Duodenal mucosa (tissue), 2 donors: ENCODE measurements around the gene CIPC.
A peak's percentile ranks its signal among the peaks of the same experiment; 100 is the strongest.

ENCODE experiments used
- H3K27ac ChIP-seq: one replicate; pipeline ENCODE4 v1.7.0; 2013; ENCODE audit warnings: low read depth, low read length
- H3K27me3 ChIP-seq, 2 donors: one replicate each; pipeline ENCODE4 v1.7.0; 2013; ENCODE audit warnings: low read length in 2 of 2, control low read depth in 1 of 2; ENCODE audit not compliant: insufficient read depth in 2 of 2, control insufficient read depth in 1 of 2
- H3K36me3 ChIP-seq, 2 donors: one replicate each; pipeline ENCODE4 v1.7.0; 2013; ENCODE audit warnings: low read length in 2 of 2, control low read depth in 1 of 2; ENCODE audit not compliant: insufficient read depth in 2 of 2, control insufficient read depth in 1 of 2
- H3K4me1 ChIP-seq, 2 donors: one replicate each; pipeline ENCODE4 v1.7.0; 2013; ENCODE audit warnings: low read length in 2 of 2, control low read depth in 1 of 2; ENCODE audit not compliant: insufficient read depth in 2 of 2, control insufficient read depth in 1 of 2
- H3K4me3 ChIP-seq, 2 donors: one replicate each; pipeline ENCODE4 v1.7.0; 2013; ENCODE audit warnings: low read length in 2 of 2, low read depth in 1 of 2
- H3K9ac ChIP-seq, 2 donors: one replicate each; pipeline ENCODE4 v1.7.0; 2013; ENCODE audit warnings: low read length in 2 of 2, low read depth in 1 of 2
- H3K9me3 ChIP-seq, 2 donors: one replicate each; pipeline ENCODE4 v1.7.0; 2013; ENCODE audit warnings: low read length in 2 of 2, control low read depth in 1 of 2; ENCODE audit not compliant: control insufficient read depth in 1 of 2

Gene CIPC

DNA sequence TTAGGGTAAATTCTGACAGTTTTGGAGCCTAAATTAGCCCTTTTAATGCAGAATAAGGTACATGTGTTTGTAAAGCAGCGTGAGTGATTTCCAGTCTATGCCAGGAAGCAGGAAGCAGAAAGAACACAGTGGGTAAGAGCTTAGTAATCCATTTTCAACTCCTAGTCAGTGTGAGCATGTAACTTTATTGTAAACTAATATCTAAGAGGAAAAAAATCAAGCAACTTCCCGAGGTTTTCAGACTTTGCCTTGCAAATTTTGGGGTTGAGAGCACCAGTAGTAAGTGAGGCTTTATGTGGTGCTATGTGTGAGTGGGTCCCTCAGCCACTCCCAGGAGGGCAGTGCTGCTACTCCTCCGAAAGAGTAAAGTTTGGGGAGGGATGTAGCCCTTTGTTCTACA, 2.9 kb downstream of the CIPC start:
- Histone ChIP-seq H3K27ac (no peak overlapping the region), H3K4me1 (peaks cover 43 to 47% of the 10 kb centered on the region in 2 donors), H3K27me3 (no peaks in the 10 kb centered on the region), H3K9me3 (no peaks in the 10 kb centered on the region), H3K4me3 (no peak overlapping the region), H3K36me3 (peaks cover 0 to 6% of the 10 kb centered on the region in 2 donors), H3K9ac (peak overlapping the region in 1 of 2 donors; percentile 4)

- H3K9ac ChIP-seq: no peak overlapping the region
- H3K27me3 ChIP-seq: no peaks in the 10 kb centered on the region
- no peaks in the 10 kb centered on the region for H3K9me3 ChIP-seq
- peaks cover 32 to 40% of the 10 kb centered on the region in 2 donors for H3K4me1 ChIP-seq
- H3K27ac ChIP-seq: no peak overlapping the region
- no peak overlapping the region for H3K4me3 ChIP-seq
- H3K36me3 ChIP-seq: peaks cover 9 to 17% of the 10 kb centered on the region in 2 donors
Observed at GRCh38 chr14:77102154-77102553, 4.1 kb downstream of the CIPC start.

GRCh38 chr14:77103475-77103874, 5.4 kb downstream of the CIPC start:
- peaks cover 31 to 38% of the 10 kb centered on the region in 2 donors for H3K4me1 ChIP-seq
- no peaks in the 10 kb centered on the region for H3K27me3 ChIP-seq
- H3K27ac ChIP-seq: no peak overlapping the region
- no peak overlapping the region for H3K9ac ChIP-seq
- H3K36me3 ChIP-seq: peaks cover 17 to 30% of the 10 kb centered on the region in 2 donors
- no peak overlapping the region for H3K4me3 ChIP-seq
- no peaks in the 10 kb centered on the region for H3K9me3 ChIP-seq

DNA sequence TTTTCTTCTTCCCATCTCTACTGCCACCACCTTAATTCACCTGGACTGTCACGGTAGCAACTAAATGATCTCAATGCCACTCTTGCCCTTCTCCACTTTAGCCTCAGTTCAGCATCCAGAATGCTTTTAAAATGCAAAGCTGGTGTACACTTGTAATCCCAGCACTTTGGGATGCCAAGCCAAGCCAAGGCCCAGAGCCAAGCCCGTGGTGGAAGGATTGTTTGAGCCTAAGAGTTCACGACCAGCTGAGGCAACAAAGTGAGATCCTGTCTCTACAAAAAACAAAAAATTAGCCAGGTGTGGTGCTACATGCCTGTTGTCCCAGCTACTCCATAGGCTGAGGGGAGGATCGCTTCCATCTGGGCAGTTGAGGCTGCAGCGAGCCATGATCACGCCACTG, 5.9 kb downstream of the CIPC start:
- Histone ChIP-seq H3K27ac (no peak overlapping the region), H3K36me3 (peaks cover 17 to 35% of the 10 kb centered on the region in 2 donors), H3K9ac (no peak overlapping the region), H3K4me3 (no peak overlapping the region), H3K27me3 (no peaks in the 10 kb centered on the region), H3K9me3 (no peaks in the 10 kb centered on the region), H3K4me1 (peaks cover 29 to 33% of the 10 kb centered on the region in 2 donors)

- Histone ChIP-seq H3K27ac (no peak overlapping the region), H3K4me1 (peaks cover 25 to 30% of the 10 kb centered on the region in 2 donors), H3K9me3 (no peaks in the 10 kb centered on the region), H3K36me3 (peaks cover 17 to 38% of the 10 kb centered on the region in 2 donors), H3K9ac (no peak overlapping the region), H3K27me3 (no peaks in the 10 kb centered on the region), H3K4me3 (no peak overlapping the region)
Observed at GRCh38 chr14:77104393-77104792, 6.3 kb downstream of the CIPC start.

DNA sequence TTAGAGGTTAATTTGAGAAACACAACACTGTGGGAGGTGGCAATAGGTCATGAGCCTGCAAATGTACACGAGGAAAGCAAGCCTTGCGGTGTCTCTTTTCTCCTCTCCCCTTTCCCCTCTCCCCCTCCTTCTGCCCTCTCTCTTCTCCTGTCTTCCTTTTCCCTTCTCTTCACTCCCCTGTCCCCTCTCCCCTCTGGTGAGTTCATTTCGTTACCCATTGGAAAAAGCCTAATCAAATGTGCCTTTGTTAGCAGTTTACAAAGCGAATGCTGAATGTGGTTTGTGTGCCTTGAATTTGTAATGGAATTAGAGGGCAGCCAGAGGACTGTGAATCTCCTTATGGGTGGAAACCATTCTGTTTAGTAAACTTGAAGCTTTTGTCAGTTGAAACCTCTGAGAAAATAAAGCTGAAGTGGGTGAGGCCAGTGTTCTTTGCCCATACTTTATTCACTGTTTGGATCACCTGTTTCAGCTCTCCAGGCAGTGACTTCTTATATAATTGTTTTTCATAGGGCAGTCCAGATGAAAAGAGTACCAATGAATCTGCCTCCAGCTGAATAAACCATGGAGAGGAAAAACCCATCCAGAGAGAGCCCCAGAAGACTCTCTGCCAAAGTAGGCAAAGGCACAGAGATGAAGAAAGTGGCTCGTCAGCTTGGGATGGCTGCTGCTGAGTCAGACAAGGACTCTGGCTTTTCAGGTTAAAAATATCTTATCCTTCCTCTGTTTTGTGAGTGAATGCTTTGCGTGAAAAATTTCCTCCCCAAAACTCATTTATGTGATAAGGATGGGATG, 7.3 kb downstream of the CIPC start:
- Histone ChIP-seq H3K4me1 (peaks cover 20 to 23% of the 10 kb centered on the region in 2 donors), H3K4me3 (no peak overlapping the region), H3K36me3 (peaks cover 23 to 46% of the 10 kb centered on the region in 2 donors), H3K9ac (no peak overlapping the region), H3K27me3 (no peaks in the 10 kb centered on the region), H3K27ac (no peak overlapping the region), H3K9me3 (no peaks in the 10 kb centered on the region)

DNA sequence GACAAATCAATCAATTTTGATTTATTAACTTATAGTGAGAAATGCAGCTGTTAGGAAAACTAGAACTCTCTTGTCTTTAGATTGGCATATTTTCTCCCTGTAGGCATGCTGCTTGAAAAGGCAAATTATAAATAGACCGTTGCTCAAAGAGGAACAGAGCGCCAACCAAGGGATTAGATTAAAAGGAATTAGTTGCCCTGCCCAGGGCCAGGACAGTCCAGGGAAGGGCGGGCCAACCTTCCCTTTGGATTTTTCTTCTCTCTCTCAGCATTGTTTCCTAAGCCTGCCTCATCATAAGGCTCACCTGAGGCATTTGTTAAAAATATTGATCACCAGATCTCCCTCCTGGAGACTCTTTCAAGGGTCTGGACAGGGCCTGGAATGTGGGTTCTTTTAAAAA, 8.6 kb downstream of the CIPC start:
- Histone ChIP-seq H3K27ac (no peak overlapping the region), H3K36me3 (peaks cover 28 to 52% of the 10 kb centered on the region in 2 donors)

DNA sequence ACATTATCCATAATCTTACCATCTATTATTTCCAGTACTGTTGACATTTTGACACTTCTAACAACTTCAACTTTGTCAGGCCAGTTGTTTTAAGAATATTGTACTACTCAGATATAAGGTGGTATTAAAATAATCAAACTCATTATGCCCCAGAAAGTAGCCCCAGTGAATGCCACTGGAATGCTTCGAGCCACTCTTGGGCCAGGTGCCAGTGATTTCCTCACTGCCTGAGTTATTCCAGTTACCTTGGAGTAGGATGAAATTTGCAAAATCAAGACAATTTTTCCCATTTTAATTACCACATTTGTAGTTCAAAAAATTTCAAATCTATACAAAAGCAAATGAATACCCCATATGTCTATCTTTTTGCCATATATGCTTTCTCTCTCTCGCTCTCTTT, 9.2 kb downstream of the CIPC start:
- peaks cover 10 to 17% of the 10 kb centered on the region in 2 donors for H3K4me1 ChIP-seq
- no peaks in the 10 kb centered on the region for H3K27me3 ChIP-seq
- no peak overlapping the region for H3K27ac ChIP-seq
- no peak overlapping the region for H3K9ac ChIP-seq
- H3K9me3 ChIP-seq: no peaks in the 10 kb centered on the region
- H3K36me3 ChIP-seq: peaks cover 28 to 57% of the 10 kb centered on the region in 2 donors
- H3K4me3 ChIP-seq: no peak overlapping the region

More for the DNA sequence above, 8.6 kb downstream of the CIPC start:
- Histone ChIP-seq H3K4me1 (peaks cover 15 to 20% of the 10 kb centered on the region in 2 donors), H3K27me3 (no peaks in the 10 kb centered on the region), H3K4me3 (no peak overlapping the region), H3K9me3 (no peaks in the 10 kb centered on the region), H3K9ac (no peak overlapping the region)

DNA sequence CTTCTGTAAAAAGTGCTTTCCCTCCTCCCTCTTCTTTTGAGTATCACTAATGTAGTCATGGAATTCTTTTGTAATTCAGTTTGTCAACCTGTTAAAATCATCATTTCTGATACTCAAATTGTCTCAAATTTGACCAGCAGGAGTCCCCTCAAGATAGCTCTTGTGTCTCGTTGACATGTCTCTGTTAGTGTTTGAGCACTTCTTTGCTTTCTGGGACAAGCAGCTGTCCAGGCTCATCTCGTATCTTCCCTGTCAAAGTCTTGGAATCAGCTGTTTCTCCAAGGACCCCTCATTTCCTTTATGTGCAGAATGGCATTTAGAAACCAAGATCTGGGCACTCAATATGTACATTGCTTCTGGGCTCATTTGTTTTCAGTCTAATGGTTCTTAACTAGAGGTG, 10.7 kb downstream of the CIPC start:
- Histone ChIP-seq H3K4me3 (no peak overlapping the region), H3K9ac (no peak overlapping the region), H3K4me1 (peaks cover 7 to 12% of the 10 kb centered on the region in 2 donors), H3K27ac (no peak overlapping the region), H3K9me3 (no peaks in the 10 kb centered on the region), H3K36me3 (peaks cover 35 to 68% of the 10 kb centered on the region in 2 donors), H3K27me3 (no peaks in the 10 kb centered on the region)

DNA sequence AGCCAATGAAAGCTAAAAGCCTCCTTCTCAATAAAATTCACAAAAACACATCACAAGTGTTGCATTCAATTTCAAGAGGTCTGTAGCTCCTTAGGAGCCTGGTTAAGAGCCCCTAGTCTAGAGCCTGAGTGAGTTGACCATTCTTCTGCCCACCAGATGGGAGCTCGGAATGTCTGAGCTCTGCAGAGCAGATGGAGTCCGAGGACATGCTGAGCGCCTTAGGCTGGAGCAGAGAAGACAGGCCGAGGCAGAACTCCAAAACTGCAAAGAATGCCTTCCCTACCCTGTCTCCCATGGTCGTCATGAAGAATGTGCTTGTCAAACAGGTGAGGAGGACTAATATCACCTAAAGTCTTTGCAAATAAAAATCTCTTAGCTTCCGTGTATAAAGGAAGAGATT, 11.6 kb downstream of the CIPC start:
- peaks cover 37 to 77% of the 10 kb centered on the region in 2 donors for H3K36me3 ChIP-seq
- no peak overlapping the region for H3K27ac ChIP-seq
- peaks cover 0 to 8% of the 10 kb centered on the region in 2 donors for H3K4me1 ChIP-seq
- no peaks in the 10 kb centered on the region for H3K9me3 ChIP-seq
- no peaks in the 10 kb centered on the region for H3K27me3 ChIP-seq
- H3K4me3 ChIP-seq: no peak overlapping the region
- no peak overlapping the region for H3K9ac ChIP-seq
